Measurements from ENCODE around the gene RORB.

DNA sequence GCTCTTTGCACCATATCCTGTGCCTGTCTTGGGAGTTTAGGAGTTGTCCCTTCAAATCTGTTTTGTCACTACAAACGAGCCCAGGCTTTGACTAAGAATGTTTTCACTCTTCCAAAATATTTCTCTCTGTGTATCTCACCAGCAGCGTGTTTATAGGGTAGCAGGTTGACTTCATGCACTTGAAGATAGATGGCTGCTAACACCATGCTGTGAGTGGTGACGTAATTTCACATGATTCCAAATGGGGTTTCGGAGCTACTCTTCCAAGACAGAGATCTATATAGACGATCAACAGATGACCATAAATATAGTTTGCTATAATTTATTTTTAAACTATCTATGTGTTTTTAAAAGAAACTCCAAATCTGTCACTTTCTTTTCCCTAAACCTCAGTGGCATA, 30.6 kb downstream of the RORB start:
- TF ChIP-seq CTCF (IDR thresholded peaks at IDR 0.05) (no peak), POLR2A (IDR thresholded peaks at IDR 0.05) (no peak)

Measured in esophagus squamous epithelium (tissue), 4 donors.